T-helper 2 cell (primary cell): ENCODE data around the gene PDK2.

Experiments used
- DNase-seq, 5 experiments: peaks; one replicate each; pipeline versions ENCODE4 v3.0.0 to v3.0.0-alpha.2; 2012 to 2022

The PDK2 gene

GRCh38 chr17:50151041-50151936, 56.1 kb downstream of the PDK2 start:
- peak; percentile 69 to 94 (median 81) for DNase-seq

- peak in 4 of 5 experiments; percentile 19 to 79 (median 38) for DNase-seq
Measured at GRCh38 chr17:50151937-50152547, 56.9 kb downstream of the PDK2 start.

GRCh38 chr17:50152736-50153135, 57.6 kb downstream of the PDK2 start:
- no peak for DNase-seq

- no peak for DNase-seq
Measured at GRCh38 chr17:50153650-50154575, 58.8 kb downstream of the PDK2 start.

GRCh38 chr17:50154604-50155003, 59.5 kb downstream of the PDK2 start:
- no peak for DNase-seq

- DNase-seq = no peak
Measured at GRCh38 chr17:50155115-50155819, 60.1 kb downstream of the PDK2 start.

- DNase-seq = peak in 1 of 5 experiments; percentile 77
Measured at GRCh38 chr17:50157891-50158290, 62.7 kb downstream of the PDK2 start.

- peak; percentile 88 to 95 (median 93) for DNase-seq
Measured at GRCh38 chr17:50161023-50161910, 66.1 kb downstream of the PDK2 start.
